ENCODE measurements around the gene GOLGA5. TPM values are rescaled to one million over a fixed set of nuclear protein-coding genes. Genes with fewer than 3 reads are reported as not detected.

Gene GOLGA5
- total RNA-seq, 4 donors from 2014 or later, result 37.7 to 62.0 (median 40.0) TPM

GRCh38 chr14:92800012-92800411, 5.9 kb downstream of the GOLGA5 start:
- TF ChIP-seq, protein P1, sequence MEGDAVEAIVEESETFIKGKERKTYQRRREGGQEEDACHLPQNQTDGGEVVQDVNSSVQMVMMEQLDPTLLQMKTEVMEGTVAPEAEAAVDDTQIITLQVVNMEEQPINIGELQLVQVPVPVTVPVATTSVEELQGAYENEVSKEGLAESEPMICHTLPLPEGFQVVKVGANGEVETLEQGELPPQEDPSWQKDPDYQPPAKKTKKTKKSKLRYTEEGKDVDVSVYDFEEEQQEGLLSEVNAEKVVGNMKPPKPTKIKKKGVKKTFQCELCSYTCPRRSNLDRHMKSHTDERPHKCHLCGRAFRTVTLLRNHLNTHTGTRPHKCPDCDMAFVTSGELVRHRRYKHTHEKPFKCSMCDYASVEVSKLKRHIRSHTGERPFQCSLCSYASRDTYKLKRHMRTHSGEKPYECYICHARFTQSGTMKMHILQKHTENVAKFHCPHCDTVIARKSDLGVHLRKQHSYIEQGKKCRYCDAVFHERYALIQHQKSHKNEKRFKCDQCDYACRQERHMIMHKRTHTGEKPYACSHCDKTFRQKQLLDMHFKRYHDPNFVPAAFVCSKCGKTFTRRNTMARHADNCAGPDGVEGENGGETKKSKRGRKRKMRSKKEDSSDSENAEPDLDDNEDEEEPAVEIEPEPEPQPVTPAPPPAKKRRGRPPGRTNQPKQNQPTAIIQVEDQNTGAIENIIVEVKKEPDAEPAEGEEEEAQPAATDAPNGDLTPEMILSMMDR (IDR thresholded peaks at IDR 0.05; ENCODE audit: low read depth), result no peak

DNA sequence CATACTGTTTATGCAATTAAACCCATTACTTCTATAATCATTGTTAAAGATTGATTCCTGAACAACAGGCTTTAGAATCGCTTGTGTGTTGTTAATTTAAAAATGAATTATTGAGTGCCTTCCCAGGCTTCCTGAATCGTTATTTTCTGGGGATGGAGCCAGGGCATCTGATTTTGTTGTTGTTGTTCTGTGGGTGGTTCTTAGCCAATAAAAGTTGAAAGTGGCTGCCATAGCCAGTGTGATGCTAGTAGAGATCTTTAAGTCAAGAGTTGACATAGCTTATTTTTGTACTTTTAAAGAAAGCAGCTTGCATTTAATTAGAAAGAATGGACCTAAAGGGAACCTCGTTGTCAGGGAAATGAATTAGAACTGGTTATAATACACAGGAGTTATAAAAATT, 6.4 kb downstream of the GOLGA5 start:
- TF ChIP-seq, protein P1 (IDR thresholded peaks at IDR 0.05; ENCODE audit: low read depth), result no peak

DNA sequence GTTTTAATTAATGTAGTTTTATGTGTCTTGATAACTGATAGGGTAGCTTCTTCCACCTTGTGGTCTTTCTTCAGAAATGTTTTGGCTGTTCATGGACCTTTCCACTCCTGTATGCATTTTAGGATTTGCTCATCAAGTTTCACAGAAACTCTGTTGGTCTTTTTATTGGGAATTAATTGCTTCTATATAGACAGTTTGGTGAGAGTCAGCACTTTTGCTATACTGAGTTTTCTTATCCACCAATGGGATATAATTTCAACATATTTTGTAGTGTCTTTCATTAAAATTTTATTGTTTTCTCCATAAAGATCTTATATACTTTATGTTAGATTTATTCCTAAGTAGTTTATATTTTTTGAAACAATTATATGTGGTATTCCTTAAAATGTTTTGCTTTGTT, 7.8 kb downstream of the GOLGA5 start:
- TF ChIP-seq, protein P1 (IDR thresholded peaks at IDR 0.05; ENCODE audit: low read depth), result no peak

GRCh38 chr14:92802678-92803077, 8.6 kb downstream of the GOLGA5 start:
- TF ChIP-seq, protein P1 (IDR thresholded peaks at IDR 0.05; ENCODE audit: low read depth), result no peak

- TF ChIP-seq, protein P1 (IDR thresholded peaks at IDR 0.05; ENCODE audit: low read depth), result no peak
Measured at GRCh38 chr14:92813201-92813600, 19.1 kb downstream of the GOLGA5 start.

- TF ChIP-seq, protein P1 (IDR thresholded peaks at IDR 0.05; ENCODE audit: low read depth), result no peak
Measured at GRCh38 chr14:92819011-92819597, 25.0 kb downstream of the GOLGA5 start.

DNA sequence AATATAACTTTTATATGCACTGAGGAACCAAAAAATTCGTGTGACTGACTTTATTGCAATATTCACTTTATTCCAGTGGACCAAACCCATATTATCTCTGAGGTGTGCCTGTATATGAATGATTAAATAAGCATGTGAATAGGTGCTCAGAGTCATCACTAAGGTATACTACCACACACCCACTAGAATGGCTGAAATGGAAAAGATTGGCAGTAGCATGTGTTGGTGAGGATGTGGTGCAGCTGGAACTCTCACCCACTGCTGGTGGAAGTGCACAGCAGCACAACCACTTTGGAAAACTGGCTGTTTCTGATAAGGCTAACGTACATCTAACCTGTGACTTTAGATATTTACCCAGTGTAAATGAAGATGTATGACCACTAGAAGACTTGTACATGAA, 36.8 kb downstream of the GOLGA5 start:
- TF ChIP-seq, protein P1 (IDR thresholded peaks at IDR 0.05; ENCODE audit: low read depth), result no peak

Data from subcutaneous adipose tissue (tissue), 4 donors.